GM23338 (cell line): ENCODE results near the gene TMEM9. TPM values are rescaled to one million over a fixed set of nuclear protein-coding genes. Genes with fewer than 3 reads are reported as not detected.

Experiments used
- ATAC-seq: fragments of 200-7000 bp; cut with Tn5 transposase; 3 replicates; pipeline ENCODE4 v1.9.1; 2020
- DNase-seq: peaks from one replicate; pipeline ENCODE4 v3.0.0-alpha.2; 2015; ENCODE audit warnings: low spot score
- H2AFZ ChIP-seq: fragments of 200-600 bp; sonication (generic); 2 replicates; pipeline ENCODE4 v1.8.0; 2016; ENCODE audit warnings: antibody characterized with exemption, mild to moderate bottlenecking, moderate library complexity
- H3F3A ChIP-seq: fragments of 200-600 bp; sonication (generic); replicated peaks from 2 replicates; pipeline ENCODE4 v1.8.0; 2017; ENCODE audit warnings: antibody characterized with exemption, mixed run types, low read depth
- H3K27ac ChIP-seq: fragments of 200-600 bp; sonication (generic); 2 replicates; pipeline ENCODE4 v1.6.1; 2016; ENCODE audit warnings: low read depth
- H3K27me3 ChIP-seq: fragments of 200-600 bp; sonication (generic); 2 replicates; pipeline ENCODE4 v1.8.0; 2016; ENCODE audit warnings: mild to moderate bottlenecking, mixed run types, moderate library complexity; ENCODE audit not compliant: insufficient read depth
- H3K36me3 ChIP-seq: fragments of 200-600 bp; sonication (generic); 2 replicates; pipeline ENCODE4 v1.8.0; 2016; ENCODE audit warnings: mild to moderate bottlenecking; ENCODE audit not compliant: insufficient read depth
- H3K4me1 ChIP-seq: fragments of 200-600 bp; sonication (generic); 2 replicates; pipeline ENCODE4 v1.8.0; 2016; ENCODE audit warnings: mild to moderate bottlenecking, moderate library complexity; ENCODE audit not compliant: insufficient read depth
- H3K4me2 ChIP-seq: fragments of 200-600 bp; sonication (generic); 2 replicates; pipeline ENCODE4 v1.7.1; 2017; ENCODE audit warnings: mixed run types
- H3K4me3 ChIP-seq: fragments of 200-600 bp; sonication (generic); 2 replicates; pipeline ENCODE4 v1.6.1; 2016; ENCODE audit warnings: mixed run types
- H3K79me2 ChIP-seq: fragments of 200-600 bp; sonication (generic); replicated peaks from 2 replicates; pipeline ENCODE4 v1.8.0; 2017; ENCODE audit warnings: mild to moderate bottlenecking; ENCODE audit not compliant: insufficient read depth
- H3K9me2 ChIP-seq: fragments of 200-600 bp; sonication (generic); 2 replicates; pipeline ENCODE4 v1.8.0; 2017; ENCODE audit not compliant: insufficient read depth
- H4K20me1 ChIP-seq: fragments of 200-600 bp; sonication (generic); replicated peaks from 2 replicates; pipeline ENCODE4 v1.8.0; 2017; ENCODE audit warnings: mild to moderate bottlenecking; ENCODE audit not compliant: insufficient read depth
- H3K27ac Mint-ChIP-seq: 2 replicates; pipeline ENCODE4 v1.8.0; 2020; ENCODE audit warnings: inconsistent platforms, mild to moderate bottlenecking, moderate library complexity, mixed read lengths
- H3K27me3 Mint-ChIP-seq: 3 replicates; pipeline ENCODE4 v1.8.0; 2022; ENCODE audit warnings: low read depth, mild to moderate bottlenecking, moderate library complexity, mixed read lengths, inconsistent platforms; ENCODE audit not compliant: insufficient read depth, poor library complexity
- H3K36me3 Mint-ChIP-seq: 3 replicates; pipeline ENCODE4 v1.8.0; 2021; ENCODE audit warnings: low read depth, mild to moderate bottlenecking, inconsistent platforms, moderate library complexity, mixed read lengths
- H3K4me1 Mint-ChIP-seq: 3 replicates; pipeline ENCODE4 v1.8.0; 2020; ENCODE audit warnings: mild to moderate bottlenecking, inconsistent platforms, mixed read lengths
- H3K4me3 Mint-ChIP-seq: 3 replicates; pipeline ENCODE4 v1.8.0; 2021; ENCODE audit warnings: moderate library complexity, mild to moderate bottlenecking, inconsistent platforms, mixed read lengths
- H3K9me3 Mint-ChIP-seq: 3 replicates; pipeline ENCODE4 v1.8.0; 2020; ENCODE audit warnings: moderate library complexity, mild to moderate bottlenecking, inconsistent platforms, mixed read lengths
- CREB1 ChIP-seq: fragments of 250-450 bp; sonication (Bioruptor Pico); IDR thresholded peaks from 2 replicates; pipeline ENCODE4 v1.5.0; 2020; ENCODE audit warnings: low read depth, mild to moderate bottlenecking, moderate library complexity
- CTCF ChIP-seq, 2 experiments: fragments of 200-600 bp in 1 of 2; sonication (generic) in 1 of 2; conservative IDR thresholded peaks; 2 replicates each; pipeline versions ENCODE4 v1.5.1 to v1.6.1; 2016 to 2017; ENCODE audit warnings: antibody characterized with exemption in 2 of 2, low read depth in 2 of 2, mild to moderate bottlenecking in 2 of 2, moderate library complexity in 1 of 2
- ETS1 ChIP-seq: IDR thresholded peaks from 2 replicates; pipeline ENCODE4 v1.6.1; 2016; ENCODE audit warnings: antibody characterized with exemption
- EZH2 ChIP-seq: fragments of 200-600 bp; sonication (generic); IDR thresholded peaks from one replicate; pipeline ENCODE4 v1.8.0; 2017; ENCODE audit warnings: antibody characterized with exemption, mild to moderate bottlenecking, low read depth; ENCODE audit not compliant: unreplicated experiment
- JUNB ChIP-seq: IDR thresholded peaks from one replicate; pipeline ENCODE4 v1.6.1; 2016; ENCODE audit warnings: antibody characterized with exemption; ENCODE audit not compliant: unreplicated experiment
- NANOG ChIP-seq: IDR thresholded peaks from 2 replicates; pipeline ENCODE4 v1.6.1; 2016; ENCODE audit warnings: antibody characterized with exemption, borderline replicate concordance
- POLR2AphosphoS5 ChIP-seq: IDR thresholded peaks from 2 replicates; pipeline ENCODE4 v1.6.1; 2016; ENCODE audit warnings: antibody characterized with exemption, low read depth
- STAT1 ChIP-seq: IDR thresholded peaks from one replicate; pipeline ENCODE4 v1.6.1; 2016; ENCODE audit warnings: antibody characterized with exemption; ENCODE audit not compliant: unreplicated experiment
- ZNF114 ChIP-seq: fragments of 250-450 bp; sonication (Bioruptor Pico); IDR thresholded peaks from 2 replicates; pipeline ENCODE4 v1.5.0; 2020; ENCODE audit warnings: mild to moderate bottlenecking, moderate library complexity
- ZNF331 ChIP-seq: fragments of 250-450 bp; sonication (Bioruptor Pico); IDR thresholded peaks from 2 replicates; pipeline ENCODE4 v1.5.0; 2020; ENCODE audit warnings: low read depth, mild to moderate bottlenecking, moderate library complexity
- polyA plus RNA-seq: library from polyadenylated mRNA; unstranded; fragments of >200 nt; fragmentation: Nextera tagmentation; extraction: Ambion mirVana; gene quantifications from 2 replicates; pipeline ENCODE4 v1.2.1, GENCODE V29; 2016
- total RNA-seq: library from RNA; depleted of rRNA; stranded (reverse); fragments of >200 nt; shearing (Covaris generic); gene quantifications from 2 replicates; pipeline ENCODE4 v1.2.3, GENCODE V29; 2014
- TF ChIP-seq, protein P1 (sequence below): fragments of 250-450 bp; sonication (Bioruptor Pico); IDR thresholded peaks from 2 replicates; pipeline ENCODE4 v1.5.0; 2020; ENCODE audit warnings: mild to moderate bottlenecking, moderate library complexity
- TF ChIP-seq, protein P2 (sequence below): IDR thresholded peaks from one replicate; pipeline ENCODE4 v1.6.1; 2018; ENCODE audit warnings: antibody characterized with exemption; ENCODE audit not compliant: unreplicated experiment

TMEM9 gene
- total and polyA plus RNA-seq, 2 experiments from 2014 or later, result 78.6 to 147 TPM

- no peaks in the 10 kb centered on the region for H3F3A ChIP-seq
- no peaks in the 10 kb centered on the region for H4K20me1 ChIP-seq
- peaks cover 2% of the 10 kb centered on the region for H3K27me3 Mint-ChIP-seq
- H3K36me3 Mint-ChIP-seq, result no peaks in the 10 kb centered on the region
- ATAC-seq, result no peak
- H2AFZ ChIP-seq, result no peak overlapping the region
- H3K4me1 Mint-ChIP-seq, result peaks cover 10% of the 10 kb centered on the region
- H3K4me2 ChIP-seq, result no peak overlapping the region
- no peaks in the 10 kb centered on the region for H3K9me3 Mint-ChIP-seq
- no peaks in the 10 kb centered on the region for H3K79me2 ChIP-seq
- no peak overlapping the region for H3K27ac ChIP-seq
- DNase-seq, result no peak
- no peak overlapping the region for H3K4me3 Mint-ChIP-seq
- TF ChIP-seq POLR2AphosphoS5 (no peak), NANOG (no peak), CREB1 (CRISPR knock-in tag) (no peak), JUNB (no peak), CTCF (conservative IDR thresholded peaks at IDR 0.05; ENCODE audit: low read depth in 2 of 2) (no peak), ZNF114 (CRISPR knock-in tag) (no peak), ETS1 (no peak), EZH2 (no peak), STAT1 (no peak), ZNF331 (no peak)
- TF ChIP-seq, protein P1, sequence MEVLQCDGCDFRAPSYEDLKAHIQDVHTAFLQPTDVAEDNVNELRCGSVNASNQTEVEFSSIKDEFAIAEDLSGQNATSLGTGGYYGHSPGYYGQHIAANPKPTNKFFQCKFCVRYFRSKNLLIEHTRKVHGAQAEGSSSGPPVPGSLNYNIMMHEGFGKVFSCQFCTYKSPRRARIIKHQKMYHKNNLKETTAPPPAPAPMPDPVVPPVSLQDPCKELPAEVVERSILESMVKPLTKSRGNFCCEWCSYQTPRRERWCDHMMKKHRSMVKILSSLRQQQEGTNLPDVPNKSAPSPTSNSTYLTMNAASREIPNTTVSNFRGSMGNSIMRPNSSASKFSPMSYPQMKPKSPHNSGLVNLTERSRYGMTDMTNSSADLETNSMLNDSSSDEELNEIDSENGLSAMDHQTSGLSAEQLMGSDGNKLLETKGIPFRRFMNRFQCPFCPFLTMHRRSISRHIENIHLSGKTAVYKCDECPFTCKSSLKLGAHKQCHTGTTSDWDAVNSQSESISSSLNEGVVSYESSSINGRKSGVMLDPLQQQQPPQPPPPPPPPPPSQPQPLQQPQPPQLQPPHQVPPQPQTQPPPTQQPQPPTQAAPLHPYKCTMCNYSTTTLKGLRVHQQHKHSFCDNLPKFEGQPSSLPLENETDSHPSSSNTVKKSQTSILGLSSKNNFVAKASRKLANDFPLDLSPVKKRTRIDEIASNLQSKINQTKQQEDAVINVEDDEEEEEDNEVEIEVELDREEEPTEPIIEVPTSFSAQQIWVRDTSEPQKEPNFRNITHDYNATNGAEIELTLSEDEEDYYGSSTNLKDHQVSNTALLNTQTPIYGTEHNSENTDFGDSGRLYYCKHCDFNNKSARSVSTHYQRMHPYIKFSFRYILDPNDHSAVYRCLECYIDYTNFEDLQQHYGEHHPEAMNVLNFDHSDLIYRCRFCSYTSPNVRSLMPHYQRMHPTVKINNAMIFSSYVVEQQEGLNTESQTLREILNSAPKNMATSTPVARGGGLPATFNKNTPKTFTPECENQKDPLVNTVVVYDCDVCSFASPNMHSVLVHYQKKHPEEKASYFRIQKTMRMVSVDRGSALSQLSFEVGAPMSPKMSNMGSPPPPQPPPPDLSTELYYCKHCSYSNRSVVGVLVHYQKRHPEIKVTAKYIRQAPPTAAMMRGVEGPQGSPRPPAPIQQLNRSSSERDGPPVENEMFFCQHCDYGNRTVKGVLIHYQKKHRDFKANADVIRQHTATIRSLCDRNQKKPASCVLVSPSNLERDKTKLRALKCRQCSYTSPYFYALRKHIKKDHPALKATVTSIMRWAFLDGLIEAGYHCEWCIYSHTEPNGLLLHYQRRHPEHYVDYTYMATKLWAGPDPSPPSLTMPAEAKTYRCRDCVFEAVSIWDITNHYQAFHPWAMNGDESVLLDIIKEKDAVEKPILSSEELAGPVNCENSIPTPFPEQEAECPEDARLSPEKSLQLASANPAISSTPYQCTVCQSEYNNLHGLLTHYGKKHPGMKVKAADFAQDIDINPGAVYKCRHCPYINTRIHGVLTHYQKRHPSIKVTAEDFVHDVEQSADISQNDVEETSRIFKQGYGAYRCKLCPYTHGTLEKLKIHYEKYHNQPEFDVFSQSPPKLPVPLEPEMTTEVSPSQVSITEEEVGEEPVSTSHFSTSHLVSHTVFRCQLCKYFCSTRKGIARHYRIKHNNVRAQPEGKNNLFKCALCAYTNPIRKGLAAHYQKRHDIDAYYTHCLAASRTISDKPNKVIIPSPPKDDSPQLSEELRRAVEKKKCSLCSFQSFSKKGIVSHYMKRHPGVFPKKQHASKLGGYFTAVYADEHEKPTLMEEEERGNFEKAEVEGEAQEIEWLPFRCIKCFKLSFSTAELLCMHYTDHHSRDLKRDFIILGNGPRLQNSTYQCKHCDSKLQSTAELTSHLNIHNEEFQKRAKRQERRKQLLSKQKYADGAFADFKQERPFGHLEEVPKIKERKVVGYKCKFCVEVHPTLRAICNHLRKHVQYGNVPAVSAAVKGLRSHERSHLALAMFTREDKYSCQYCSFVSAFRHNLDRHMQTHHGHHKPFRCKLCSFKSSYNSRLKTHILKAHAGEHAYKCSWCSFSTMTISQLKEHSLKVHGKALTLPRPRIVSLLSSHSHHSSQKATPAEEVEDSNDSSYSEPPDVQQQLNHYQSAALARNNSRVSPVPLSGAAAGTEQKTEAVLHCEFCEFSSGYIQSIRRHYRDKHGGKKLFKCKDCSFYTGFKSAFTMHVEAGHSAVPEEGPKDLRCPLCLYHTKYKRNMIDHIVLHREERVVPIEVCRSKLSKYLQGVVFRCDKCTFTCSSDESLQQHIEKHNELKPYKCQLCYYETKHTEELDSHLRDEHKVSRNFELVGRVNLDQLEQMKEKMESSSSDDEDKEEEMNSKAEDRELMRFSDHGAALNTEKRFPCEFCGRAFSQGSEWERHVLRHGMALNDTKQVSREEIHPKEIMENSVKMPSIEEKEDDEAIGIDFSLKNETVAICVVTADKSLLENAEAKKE (CRISPR knock-in tag), result no peak
- TF ChIP-seq, protein P2, sequence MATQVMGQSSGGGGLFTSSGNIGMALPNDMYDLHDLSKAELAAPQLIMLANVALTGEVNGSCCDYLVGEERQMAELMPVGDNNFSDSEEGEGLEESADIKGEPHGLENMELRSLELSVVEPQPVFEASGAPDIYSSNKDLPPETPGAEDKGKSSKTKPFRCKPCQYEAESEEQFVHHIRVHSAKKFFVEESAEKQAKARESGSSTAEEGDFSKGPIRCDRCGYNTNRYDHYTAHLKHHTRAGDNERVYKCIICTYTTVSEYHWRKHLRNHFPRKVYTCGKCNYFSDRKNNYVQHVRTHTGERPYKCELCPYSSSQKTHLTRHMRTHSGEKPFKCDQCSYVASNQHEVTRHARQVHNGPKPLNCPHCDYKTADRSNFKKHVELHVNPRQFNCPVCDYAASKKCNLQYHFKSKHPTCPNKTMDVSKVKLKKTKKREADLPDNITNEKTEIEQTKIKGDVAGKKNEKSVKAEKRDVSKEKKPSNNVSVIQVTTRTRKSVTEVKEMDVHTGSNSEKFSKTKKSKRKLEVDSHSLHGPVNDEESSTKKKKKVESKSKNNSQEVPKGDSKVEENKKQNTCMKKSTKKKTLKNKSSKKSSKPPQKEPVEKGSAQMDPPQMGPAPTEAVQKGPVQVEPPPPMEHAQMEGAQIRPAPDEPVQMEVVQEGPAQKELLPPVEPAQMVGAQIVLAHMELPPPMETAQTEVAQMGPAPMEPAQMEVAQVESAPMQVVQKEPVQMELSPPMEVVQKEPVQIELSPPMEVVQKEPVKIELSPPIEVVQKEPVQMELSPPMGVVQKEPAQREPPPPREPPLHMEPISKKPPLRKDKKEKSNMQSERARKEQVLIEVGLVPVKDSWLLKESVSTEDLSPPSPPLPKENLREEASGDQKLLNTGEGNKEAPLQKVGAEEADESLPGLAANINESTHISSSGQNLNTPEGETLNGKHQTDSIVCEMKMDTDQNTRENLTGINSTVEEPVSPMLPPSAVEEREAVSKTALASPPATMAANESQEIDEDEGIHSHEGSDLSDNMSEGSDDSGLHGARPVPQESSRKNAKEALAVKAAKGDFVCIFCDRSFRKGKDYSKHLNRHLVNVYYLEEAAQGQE, result no peak
- no peaks in the 10 kb centered on the region for H3K4me1 ChIP-seq
- no peak overlapping the region for H3K27ac Mint-ChIP-seq
- peaks cover 2% of the 10 kb centered on the region; the same call in 1 of the 2 replicates for H3K9me2 ChIP-seq
- no peaks in the 10 kb centered on the region for H3K36me3 ChIP-seq
- no peaks in the 10 kb centered on the region for H3K27me3 ChIP-seq
- no peak overlapping the region for H3K4me3 ChIP-seq
Measured at GRCh38 chr1:201093561-201093960, 60.7 kb downstream of the TMEM9 start.
